ENCODE measurements around the gene REEP3. TPM values are rescaled to one million over a fixed set of nuclear protein-coding genes. Genes with fewer than 3 reads are reported as not detected.
"Not testable (repeated sequence)": the region's sequence is repeated elsewhere in the genome, so short reads cannot be mapped to it uniquely, and the experiment has no call there.

Gene REEP3
- total and polyA plus RNA-seq, 2 donors = 11.2 to 11.9 TPM

DNA sequence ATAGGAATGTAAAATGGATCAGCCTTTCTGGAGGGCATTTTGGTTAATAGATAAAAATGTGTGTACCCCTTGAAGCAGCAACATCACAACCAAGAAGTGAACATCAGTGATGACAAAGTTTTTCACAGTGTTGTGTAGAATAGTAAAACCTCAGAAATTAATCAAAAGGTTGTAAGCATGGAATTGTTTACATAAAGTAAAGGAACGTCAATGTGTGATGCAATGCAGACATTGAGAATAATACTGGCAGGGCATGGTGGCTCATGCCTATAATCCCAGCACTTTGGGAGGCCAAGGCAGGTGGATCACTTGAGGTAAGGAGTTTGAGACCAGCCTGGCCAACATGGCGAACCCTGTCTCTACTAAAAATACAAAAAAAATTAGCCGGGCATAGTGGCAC lies 43.5 kb downstream of the REEP3 start:
- not testable (repeated sequence) for H3K9me3 ChIP-seq (ENCODE audit: control insufficient read depth in 2 of 2, insufficient read depth in 1 of 2, low read length in 1 of 2); H3K4me1 ChIP-seq (ENCODE audit: control insufficient read depth in 2 of 2, insufficient read depth in 2 of 2, low read length in 2 of 2); H3K36me3 ChIP-seq (ENCODE audit: control insufficient read depth in 2 of 2, insufficient read depth in 2 of 2, low read length in 1 of 2); H3K27me3 ChIP-seq (ENCODE audit: control insufficient read depth in 2 of 2, insufficient read depth in 1 of 2, low read length in 1 of 2); H3K4me3 ChIP-seq (ENCODE audit: low read length in 2 of 2); DNase-seq (ENCODE audit: low read depth in 6 of 9, low spot score in 9 of 9); H3K27ac ChIP-seq (ENCODE audit: low read depth in 1 of 2, low read length in 1 of 2)
- 97% methylated on average over 3 of the region's 3 CpGs for WGBS

DNA sequence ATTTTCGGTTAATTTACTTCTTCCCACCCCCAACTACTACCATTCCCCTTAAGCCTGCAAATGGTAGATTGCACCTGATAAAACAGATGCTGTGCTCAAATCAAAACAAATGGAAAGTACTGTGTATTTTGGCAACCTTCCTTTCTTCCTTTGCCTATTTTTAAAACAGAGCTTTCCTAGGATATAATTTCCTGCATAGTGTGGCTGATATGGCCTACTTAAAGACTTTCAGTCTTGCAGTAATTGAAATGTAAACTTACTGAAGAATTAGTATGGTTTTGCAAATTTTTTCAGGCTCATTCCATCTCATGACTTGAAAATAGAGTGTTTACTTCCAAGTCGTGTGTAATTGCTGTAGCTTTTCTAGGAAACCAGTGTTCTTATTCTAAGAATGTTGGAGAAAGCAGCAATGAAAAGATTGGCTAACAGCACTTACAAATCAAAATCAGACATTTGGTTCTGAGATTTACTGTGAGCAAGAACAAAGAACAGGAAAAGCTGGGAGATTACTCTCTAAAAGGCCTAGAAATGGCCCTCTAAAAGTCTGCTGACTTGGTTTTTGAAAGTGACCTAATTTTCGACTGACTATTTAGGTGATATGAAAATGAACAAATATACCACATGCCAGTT lies 52.0 kb downstream of the REEP3 start:
- Histone ChIP-seq H3K36me3 (ENCODE audit: control insufficient read depth in 2 of 2, insufficient read depth in 2 of 2, low read length in 1 of 2) (no peaks in the 10 kb centered on the region), H3K9me3 (ENCODE audit: control insufficient read depth in 2 of 2, insufficient read depth in 1 of 2, low read length in 1 of 2) (no peaks in the 10 kb centered on the region), H3K27me3 (ENCODE audit: control insufficient read depth in 2 of 2, insufficient read depth in 1 of 2, low read length in 1 of 2) (no peaks in the 10 kb centered on the region), H3K27ac (ENCODE audit: low read depth in 1 of 2, low read length in 1 of 2) (no peak overlapping the region), H3K4me3 (ENCODE audit: low read length in 2 of 2) (no peak overlapping the region), H3K4me1 (ENCODE audit: control insufficient read depth in 2 of 2, insufficient read depth in 2 of 2, low read length in 2 of 2) (peaks cover 0 to 4% of the 10 kb centered on the region in 2 donors)
- 65% methylated on average over 3 of the region's 3 CpGs for WGBS
- peak in 1 of 9 donors; percentile 16 for DNase-seq (ENCODE audit: low read depth in 6 of 9, low spot score in 9 of 9)

- Histone ChIP-seq H3K36me3 (ENCODE audit: control insufficient read depth in 2 of 2, insufficient read depth in 2 of 2, low read length in 1 of 2) (no peaks in the 10 kb centered on the region), H3K27me3 (ENCODE audit: control insufficient read depth in 2 of 2, insufficient read depth in 1 of 2, low read length in 1 of 2) (no peaks in the 10 kb centered on the region), H3K4me3 (ENCODE audit: low read length in 2 of 2) (no peak overlapping the region), H3K4me1 (ENCODE audit: control insufficient read depth in 2 of 2, insufficient read depth in 2 of 2, low read length in 2 of 2) (peaks cover 0 to 4% of the 10 kb centered on the region in 2 donors), H3K27ac (ENCODE audit: low read depth in 1 of 2, low read length in 1 of 2) (no peak overlapping the region), H3K9me3 (ENCODE audit: control insufficient read depth in 2 of 2, insufficient read depth in 1 of 2, low read length in 1 of 2) (no peaks in the 10 kb centered on the region)
- 68% methylated on average over 2 of the region's 2 CpGs for WGBS
- DNase-seq (ENCODE audit: low read depth in 6 of 9, low spot score in 9 of 9) = no peak
Measured at GRCh38 chr10:63574011-63574410, 52.8 kb downstream of the REEP3 start.

GRCh38 chr10:63576501-63576900 lies 55.3 kb downstream of the REEP3 start:
- no peak for DNase-seq (ENCODE audit: low read depth in 6 of 9, low spot score in 9 of 9)
- Histone ChIP-seq H3K27ac (ENCODE audit: low read depth in 1 of 2, low read length in 1 of 2) (no peak overlapping the region), H3K27me3 (ENCODE audit: control insufficient read depth in 2 of 2, insufficient read depth in 1 of 2, low read length in 1 of 2) (no peaks in the 10 kb centered on the region), H3K4me3 (ENCODE audit: low read length in 2 of 2) (no peak overlapping the region), H3K4me1 (ENCODE audit: control insufficient read depth in 2 of 2, insufficient read depth in 2 of 2, low read length in 2 of 2) (peaks cover 0 to 4% of the 10 kb centered on the region in 2 donors), H3K9me3 (ENCODE audit: control insufficient read depth in 2 of 2, insufficient read depth in 1 of 2, low read length in 1 of 2) (no peaks in the 10 kb centered on the region), H3K36me3 (ENCODE audit: control insufficient read depth in 2 of 2, insufficient read depth in 2 of 2, low read length in 1 of 2) (no peaks in the 10 kb centered on the region)
- WGBS = 99% methylated on average over 1 of the region's 1 CpG

GRCh38 chr10:63578501-63578900 lies 57.3 kb downstream of the REEP3 start:
- Histone ChIP-seq H3K4me1 (ENCODE audit: control insufficient read depth in 2 of 2, insufficient read depth in 2 of 2, low read length in 2 of 2) (peaks cover 0 to 2% of the 10 kb centered on the region in 2 donors), H3K36me3 (ENCODE audit: control insufficient read depth in 2 of 2, insufficient read depth in 2 of 2, low read length in 1 of 2) (no peaks in the 10 kb centered on the region), H3K9me3 (ENCODE audit: control insufficient read depth in 2 of 2, insufficient read depth in 1 of 2, low read length in 1 of 2) (no peaks in the 10 kb centered on the region), H3K27me3 (ENCODE audit: control insufficient read depth in 2 of 2, insufficient read depth in 1 of 2, low read length in 1 of 2) (no peaks in the 10 kb centered on the region), H3K27ac (ENCODE audit: low read depth in 1 of 2, low read length in 1 of 2) (no peak overlapping the region), H3K4me3 (ENCODE audit: low read length in 2 of 2) (no peak overlapping the region)
- 89% methylated on average over 7 of the region's 7 CpGs for WGBS
- DNase-seq (ENCODE audit: low read depth in 6 of 9, low spot score in 9 of 9) = no peak

DNA sequence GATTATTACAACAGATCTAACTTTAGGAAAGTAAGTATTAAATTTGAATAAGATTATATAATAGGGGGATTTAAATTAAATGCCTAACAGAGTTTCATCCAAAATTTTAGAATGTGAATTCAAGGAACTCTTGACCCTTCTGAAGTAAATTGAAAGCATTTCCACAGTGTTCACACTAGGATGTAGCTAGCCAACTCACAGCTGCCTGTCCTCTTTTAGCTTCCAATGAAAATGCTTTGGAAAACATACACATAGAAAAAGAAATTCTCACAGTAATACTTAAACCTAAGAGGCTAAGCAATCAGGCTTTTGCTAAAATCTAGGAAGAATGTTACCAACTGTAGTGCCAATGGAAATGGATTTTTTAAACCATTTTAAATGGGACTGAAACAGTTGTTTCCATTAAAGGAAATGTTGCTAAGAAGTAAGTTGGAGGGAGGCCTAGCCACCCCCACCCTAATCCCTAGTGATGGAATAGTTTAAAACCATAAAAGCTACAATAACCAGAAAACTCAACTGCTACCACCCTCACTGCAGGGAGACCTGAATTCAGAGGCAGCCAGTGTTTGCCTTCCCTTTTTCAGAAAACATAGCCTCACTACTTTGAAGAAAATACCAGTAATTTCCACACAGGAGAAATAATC lies 58.3 kb downstream of the REEP3 start:
- Histone ChIP-seq H3K4me1 (ENCODE audit: control insufficient read depth in 2 of 2, insufficient read depth in 2 of 2, low read length in 2 of 2) (peaks cover 0 to 2% of the 10 kb centered on the region in 2 donors), H3K9me3 (ENCODE audit: control insufficient read depth in 2 of 2, insufficient read depth in 1 of 2, low read length in 1 of 2) (no peaks in the 10 kb centered on the region), H3K36me3 (ENCODE audit: control insufficient read depth in 2 of 2, insufficient read depth in 2 of 2, low read length in 1 of 2) (no peaks in the 10 kb centered on the region), H3K27ac (ENCODE audit: low read depth in 1 of 2, low read length in 1 of 2) (no peak overlapping the region), H3K4me3 (ENCODE audit: low read length in 2 of 2) (no peak overlapping the region), H3K27me3 (ENCODE audit: control insufficient read depth in 2 of 2, insufficient read depth in 1 of 2, low read length in 1 of 2) (no peaks in the 10 kb centered on the region)
- DNase-seq (ENCODE audit: low read depth in 6 of 9, low spot score in 9 of 9) = no peak

DNA sequence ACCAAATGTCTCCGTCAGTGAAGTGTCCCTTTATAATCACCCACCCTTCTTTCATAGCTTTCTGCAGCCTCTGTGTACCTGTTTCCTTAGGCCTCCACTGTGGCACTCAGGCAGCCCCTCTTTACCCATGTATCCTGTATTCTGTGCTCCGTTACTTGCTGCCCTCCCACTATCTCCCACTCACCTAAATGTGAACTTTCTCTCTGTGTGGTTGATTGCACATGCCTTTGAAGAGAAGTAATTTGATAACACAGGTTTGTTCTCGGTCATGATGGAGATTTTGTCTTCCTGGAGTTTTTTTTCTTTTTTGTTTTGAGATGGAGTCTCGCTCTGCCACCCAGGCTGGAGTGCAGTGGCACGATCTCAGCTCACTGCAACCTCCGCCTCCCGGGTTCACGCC lies 61.5 kb downstream of the REEP3 start:
- no peak overlapping the region for H3K27ac ChIP-seq (ENCODE audit: low read depth in 1 of 2, low read length in 1 of 2)
- no peak for DNase-seq (ENCODE audit: low read depth in 6 of 9, low spot score in 9 of 9)
- H3K4me3 ChIP-seq (ENCODE audit: low read length in 2 of 2) = no peak overlapping the region
- H3K27me3 ChIP-seq (ENCODE audit: control insufficient read depth in 2 of 2, insufficient read depth in 1 of 2, low read length in 1 of 2) = no peaks in the 10 kb centered on the region
- WGBS = 96% methylated on average over 8 of the region's 8 CpGs
- no peaks in the 10 kb centered on the region for H3K36me3 ChIP-seq (ENCODE audit: control insufficient read depth in 2 of 2, insufficient read depth in 2 of 2, low read length in 1 of 2)
- H3K9me3 ChIP-seq (ENCODE audit: control insufficient read depth in 2 of 2, insufficient read depth in 1 of 2, low read length in 1 of 2) = no peaks in the 10 kb centered on the region
- no peaks in the 10 kb centered on the region for H3K4me1 ChIP-seq (ENCODE audit: control insufficient read depth in 2 of 2, insufficient read depth in 2 of 2, low read length in 2 of 2)

- WGBS = 88% methylated on average over 3 of the region's 3 CpGs
- H3K4me3 ChIP-seq (ENCODE audit: low read length in 2 of 2) = no peak overlapping the region
- H3K4me1 ChIP-seq (ENCODE audit: control insufficient read depth in 2 of 2, insufficient read depth in 2 of 2, low read length in 2 of 2) = no peaks in the 10 kb centered on the region
- no peaks in the 10 kb centered on the region for H3K36me3 ChIP-seq (ENCODE audit: control insufficient read depth in 2 of 2, insufficient read depth in 2 of 2, low read length in 1 of 2)
- no peaks in the 10 kb centered on the region for H3K27me3 ChIP-seq (ENCODE audit: control insufficient read depth in 2 of 2, insufficient read depth in 1 of 2, low read length in 1 of 2)
- H3K27ac ChIP-seq (ENCODE audit: low read depth in 1 of 2, low read length in 1 of 2) = no peak overlapping the region
- H3K9me3 ChIP-seq (ENCODE audit: control insufficient read depth in 2 of 2, insufficient read depth in 1 of 2, low read length in 1 of 2) = no peaks in the 10 kb centered on the region
- DNase-seq (ENCODE audit: low read depth in 6 of 9, low spot score in 9 of 9) = no peak
Measured at GRCh38 chr10:63583397-63583796, 62.2 kb downstream of the REEP3 start.

- no peak overlapping the region for H3K27ac ChIP-seq (ENCODE audit: low read depth in 1 of 2, low read length in 1 of 2)
- no peaks in the 10 kb centered on the region for H3K36me3 ChIP-seq (ENCODE audit: control insufficient read depth in 2 of 2, insufficient read depth in 2 of 2, low read length in 1 of 2)
- H3K4me1 ChIP-seq (ENCODE audit: control insufficient read depth in 2 of 2, insufficient read depth in 2 of 2, low read length in 2 of 2) = no peaks in the 10 kb centered on the region
- WGBS = 95% methylated on average over 5 of the region's 5 CpGs
- no peaks in the 10 kb centered on the region for H3K9me3 ChIP-seq (ENCODE audit: control insufficient read depth in 2 of 2, insufficient read depth in 1 of 2, low read length in 1 of 2)
- H3K4me3 ChIP-seq (ENCODE audit: low read length in 2 of 2) = no peak overlapping the region
- no peak for DNase-seq (ENCODE audit: low read depth in 6 of 9, low spot score in 9 of 9)
- H3K27me3 ChIP-seq (ENCODE audit: control insufficient read depth in 2 of 2, insufficient read depth in 1 of 2, low read length in 1 of 2) = no peaks in the 10 kb centered on the region
Measured at GRCh38 chr10:63583909-63584724, 62.9 kb downstream of the REEP3 start.

All from thymus (tissue), 11 donors.